Naive thymus-derived CD4-positive, alpha-beta T cell (primary cell): ENCODE results near the gene SIGLEC7. TPM values are rescaled to one million over a fixed set of nuclear protein-coding genes. Genes with fewer than 3 reads are reported as not detected.

Source experiments
- ATAC-seq: fragments of 150-1000 bp; cut with Tn5 transposase; 2 replicates; pipeline ENCODE4 v1.10.0; 2021; ENCODE audit warnings: mild to moderate bottlenecking, moderate library complexity
- CTCF ChIA-PET: fragments of 350-600 bp; sonication (Branson Sonifier 250); formaldehyde crosslinking; loops from one replicate; lab custom pipeline; 2021; ENCODE audit warnings: antibody characterized with exemption; lab: Charles Lee
- POLR2A ChIA-PET: fragments of 350-600 bp; sonication (Branson Sonifier 250); formaldehyde crosslinking; loops from one replicate; lab custom pipeline; 2021; ENCODE audit warnings: antibody characterized with exemption, inconsistent platforms; lab: Charles Lee
- DNase-seq, 9 donors: peaks; one replicate each; pipeline versions ENCODE4 v3.0.0 to v3.0.0-alpha.2; 2020 to 2022; ENCODE audit warnings: mixed read lengths in 1 of 9
- H3K27ac ChIP-seq: one replicate; pipeline ENCODE4 v1.7.0; 2013; ENCODE audit warnings: mild to moderate bottlenecking, low read depth, low read length, moderate library complexity
- H3K27me3 ChIP-seq, 2 donors: one replicate each; pipeline ENCODE4 v1.7.0; 2013; ENCODE audit warnings: low read length in 2 of 2, mild to moderate bottlenecking in 2 of 2, moderate library complexity in 2 of 2; ENCODE audit not compliant: control insufficient read depth in 2 of 2, insufficient read depth in 2 of 2
- H3K36me3 ChIP-seq, 3 experiments: 1 replicate in 2 of 3; 2 replicates in 1 of 3; pipeline ENCODE4 v1.7.0; 2013; ENCODE audit warnings: low read length in 3 of 3, mild to moderate bottlenecking in 3 of 3, moderate library complexity in 1 of 3; ENCODE audit not compliant: insufficient read depth in 3 of 3, control insufficient read depth in 2 of 3
- H3K4me1 ChIP-seq, 2 donors: one replicate each; pipeline ENCODE4 v1.7.0; 2013; ENCODE audit warnings: low read length in 2 of 2, mild to moderate bottlenecking in 2 of 2, moderate library complexity in 1 of 2; ENCODE audit not compliant: control insufficient read depth in 2 of 2, insufficient read depth in 2 of 2
- H3K4me3 ChIP-seq: 2 replicates; pipeline ENCODE4 v1.7.0; 2013; ENCODE audit warnings: mild to moderate bottlenecking, low read length
- H3K9me3 ChIP-seq, 3 experiments: 1 replicate in 2 of 3; 2 replicates in 1 of 3; pipeline ENCODE4 v1.7.0; 2013; ENCODE audit warnings: low read length in 3 of 3; ENCODE audit not compliant: control insufficient read depth in 2 of 3
- H3K27ac Mint-ChIP-seq, 9 donors: one replicate each; pipeline ENCODE4 v1.8.0; 2020 to 2022; ENCODE audit warnings: mixed read lengths in 9 of 9, mild to moderate bottlenecking in 8 of 9, moderate library complexity in 5 of 9, inconsistent platforms in 2 of 9
- H3K27me3 Mint-ChIP-seq, 5 donors: one replicate each; pipeline ENCODE4 v1.8.0; 2021 to 2022; ENCODE audit warnings: mixed read lengths in 5 of 5, mild to moderate bottlenecking in 1 of 5
- H3K36me3 Mint-ChIP-seq, 5 donors: one replicate each; pipeline ENCODE4 v1.8.0; 2020 to 2022; ENCODE audit warnings: mixed read lengths in 5 of 5, mild to moderate bottlenecking in 3 of 5, inconsistent platforms in 1 of 5
- H3K4me1 Mint-ChIP-seq, 7 donors: one replicate each; pipeline ENCODE4 v1.8.0; 2020 to 2022; ENCODE audit warnings: mixed read lengths in 7 of 7, mild to moderate bottlenecking in 3 of 7, inconsistent platforms in 1 of 7
- H3K4me3 Mint-ChIP-seq, 10 donors: one replicate each; pipeline ENCODE4 v1.8.0; 2020 to 2022; ENCODE audit warnings: mild to moderate bottlenecking in 10 of 10, mixed read lengths in 10 of 10, moderate library complexity in 6 of 10, inconsistent platforms in 2 of 10
- H3K9me3 Mint-ChIP-seq, 11 donors: one replicate each; pipeline ENCODE4 v1.8.0; 2020 to 2022; ENCODE audit warnings: mixed read lengths in 11 of 11, mild to moderate bottlenecking in 4 of 11, inconsistent platforms in 1 of 11, moderate library complexity in 1 of 11
- intact Hi-C, 2 donors: fragments of 100-400 bp; cut with micrococcal nuclease; formaldehyde crosslinking; loops; one replicate each; pipeline ENCODE4 v1.15.1; 2023
- polyA plus RNA-seq, 2 donors: library from polyadenylated mRNA; unstranded; fragments of 300-500 nt; fragmentation: Illumina TruSeq; gene quantifications; one replicate each; pipeline ENCODE4 v1.2.3, GENCODE V29; 2021
- total RNA-seq, 6 experiments: library from RNA in 5 of 6; stranded (reverse) in 5 of 6; gene quantifications; 1 replicate in 5 of 6; 2 replicates in 1 of 6; pipeline ENCODE4 v1.2.3 and lab custom pipeline; 2021 to 2026

Gene SIGLEC7
- total and polyA plus RNA-seq, 7 experiments from 2014 or later = 0.25 to 10.3 (median 0.68) TPM; not detected in 2

GRCh38 chr19:51192689-51193088 lies 50.6 kb downstream of the SIGLEC7 start:
- no peaks in the 10 kb centered on the region for H3K36me3 ChIP-seq
- POLR2A ChIA-PET = no interaction called here
- H3K4me1 ChIP-seq = no peaks in the 10 kb centered on the region
- intact Hi-C loops = no loop called here
- H3K27ac ChIP-seq = no peak overlapping the region
- Mint-ChIP-seq H3K36me3 (no peaks in the 10 kb centered on the region), H3K9me3 (no peaks in the 10 kb centered on the region), H3K4me1 (peaks cover 0 to 10% (median 0%) of the 10 kb centered on the region in 7 donors), H3K4me3 (no peak overlapping the region), H3K27ac (no peak overlapping the region), H3K27me3 (peaks cover 0 to 5% (median 4%) of the 10 kb centered on the region in 5 donors)
- no peaks in the 10 kb centered on the region for H3K27me3 ChIP-seq
- H3K9me3 ChIP-seq = no peaks in the 10 kb centered on the region
- ATAC-seq = no peak
- no peak overlapping the region for H3K4me3 ChIP-seq
- DNase-seq = no peak
- CTCF ChIA-PET = no interaction called here

- H3K4me1 Mint-ChIP-seq = peaks cover 0 to 10% (median 0%) of the 10 kb centered on the region in 7 donors
- peaks cover 0 to 13% (median 2%) of the 10 kb centered on the region in 5 donors for H3K27me3 Mint-ChIP-seq
- CTCF ChIA-PET = no interaction called here
- Histone ChIP-seq H3K4me3 (no peak overlapping the region), H3K4me1 (no peaks in the 10 kb centered on the region), H3K9me3 (no peaks in the 10 kb centered on the region), H3K36me3 (no peaks in the 10 kb centered on the region), H3K27ac (no peak overlapping the region), H3K27me3 (no peaks in the 10 kb centered on the region)
- ATAC-seq (peak; percentile 81), DNase-seq (no peak)
- POLR2A ChIA-PET = no interaction called here
- H3K36me3 Mint-ChIP-seq = no peaks in the 10 kb centered on the region
- intact Hi-C loops = no loop called here
- no peak overlapping the region for H3K4me3 Mint-ChIP-seq
- no peak overlapping the region for H3K27ac Mint-ChIP-seq
- H3K9me3 Mint-ChIP-seq = no peaks in the 10 kb centered on the region
Observed at GRCh38 chr19:51194527-51195315, 52.6 kb downstream of the SIGLEC7 start.

- Mint-ChIP-seq H3K27ac (no peak overlapping the region), H3K27me3 (peaks cover 0 to 18% (median 6%) of the 10 kb centered on the region in 5 donors), H3K4me3 (no peak overlapping the region), H3K9me3 (peaks cover 0 to 1% (median 0%) of the 10 kb centered on the region in 11 donors), H3K36me3 (no peaks in the 10 kb centered on the region), H3K4me1 (peaks cover 0 to 10% (median 0%) of the 10 kb centered on the region in 7 donors)
- CTCF ChIA-PET = no interaction called here
- ATAC-seq (no peak), DNase-seq (no peak)
- POLR2A ChIA-PET = no interaction called here
- no peaks in the 10 kb centered on the region for H3K36me3 ChIP-seq
- intact Hi-C loops = no loop called here
- no peaks in the 10 kb centered on the region for H3K4me1 ChIP-seq
- H3K27ac ChIP-seq = no peak overlapping the region
- H3K27me3 ChIP-seq = no peaks in the 10 kb centered on the region
- H3K9me3 ChIP-seq = no peaks in the 10 kb centered on the region
- H3K4me3 ChIP-seq = no peak overlapping the region
Observed at GRCh38 chr19:51195316-51195586, 53.1 kb downstream of the SIGLEC7 start.

- Mint-ChIP-seq H3K4me3 (no peak overlapping the region), H3K9me3 (peaks cover 0 to 1% (median 0%) of the 10 kb centered on the region in 11 donors), H3K27me3 (peaks cover 0 to 22% (median 10%) of the 10 kb centered on the region in 5 donors), H3K27ac (no peak overlapping the region), H3K36me3 (no peaks in the 10 kb centered on the region), H3K4me1 (peaks cover 0 to 10% (median 0%) of the 10 kb centered on the region in 7 donors)
- ChIA-PET CTCF (no interaction called here), POLR2A (no interaction called here)
- DNase-seq (no peak), ATAC-seq (no peak)
- Histone ChIP-seq H3K9me3 (no peaks in the 10 kb centered on the region), H3K4me1 (no peaks in the 10 kb centered on the region), H3K4me3 (no peak overlapping the region), H3K27me3 (no peaks in the 10 kb centered on the region), H3K27ac (no peak overlapping the region), H3K36me3 (no peaks in the 10 kb centered on the region)
- intact Hi-C loops = no loop called here
Observed at GRCh38 chr19:51195616-51196015, 53.5 kb downstream of the SIGLEC7 start.

DNA sequence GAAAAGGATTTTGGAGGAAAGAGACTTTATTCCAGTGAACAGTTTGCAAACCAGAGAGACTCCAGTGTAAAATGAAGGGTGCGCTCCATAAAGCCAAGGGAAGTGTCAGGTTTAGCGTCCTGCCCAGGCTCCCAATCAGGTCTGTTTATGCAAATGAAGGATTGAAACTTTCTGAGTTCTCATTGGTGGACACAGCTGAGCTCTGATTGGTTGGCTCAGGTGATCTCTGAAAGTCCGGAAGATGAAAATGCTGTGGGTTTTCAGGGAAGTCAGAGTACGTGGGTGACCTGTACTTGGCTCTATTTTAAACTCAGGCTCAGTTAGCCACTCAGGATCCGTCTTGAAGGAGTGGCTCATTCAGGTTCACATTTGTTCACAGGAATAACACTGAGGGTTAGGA lies 54.1 kb downstream of the SIGLEC7 start:
- H3K9me3 Mint-ChIP-seq = peaks cover 0 to 1% (median 0%) of the 10 kb centered on the region in 11 donors

GRCh38 chr19:51198641-51199040 lies 56.5 kb downstream of the SIGLEC7 start:
- Mint-ChIP-seq H3K27ac (no peak overlapping the region), H3K27me3 (peaks cover 11 to 37% (median 22%) of the 10 kb centered on the region in 5 donors), H3K4me3 (no peak overlapping the region), H3K9me3 (peaks cover 0 to 1% (median 0%) of the 10 kb centered on the region in 11 donors), H3K4me1 (peaks cover 0 to 12% (median 0%) of the 10 kb centered on the region in 7 donors), H3K36me3 (no peaks in the 10 kb centered on the region)
- Histone ChIP-seq H3K27ac (no peak overlapping the region), H3K4me1 (no peaks in the 10 kb centered on the region), H3K27me3 (no peaks in the 10 kb centered on the region), H3K4me3 (no peak overlapping the region), H3K9me3 (no peaks in the 10 kb centered on the region), H3K36me3 (no peaks in the 10 kb centered on the region)
- intact Hi-C loops = no loop called here
- ATAC-seq (no peak), DNase-seq (no peak)
- POLR2A ChIA-PET = no interaction called here
- CTCF ChIA-PET = no interaction called here

More for the DNA sequence above, 54.1 kb downstream of the SIGLEC7 start:
- H3K36me3 Mint-ChIP-seq = no peaks in the 10 kb centered on the region
- Histone ChIP-seq H3K36me3 (no peaks in the 10 kb centered on the region), H3K9me3 (no peaks in the 10 kb centered on the region), H3K4me3 (no peak overlapping the region), H3K27ac (no peak overlapping the region), H3K27me3 (no peaks in the 10 kb centered on the region), H3K4me1 (no peaks in the 10 kb centered on the region)
- H3K4me3 Mint-ChIP-seq = no peak overlapping the region
- H3K27ac Mint-ChIP-seq = no peak overlapping the region
- DNase-seq (no peak), ATAC-seq (no peak)
- ChIA-PET CTCF (interaction anchor here (0.6 kb wide), 1 partner anchor 175 kb away, joined by 3 read pairs; no protein-coding TSS in a partner anchor), POLR2A (no interaction called here)
- intact Hi-C loops = no loop called here
- H3K27me3 Mint-ChIP-seq = peaks cover 0 to 27% (median 13%) of the 10 kb centered on the region in 5 donors
- H3K4me1 Mint-ChIP-seq = peaks cover 0 to 10% (median 0%) of the 10 kb centered on the region in 7 donors
